GM12875 (cell line): ENCODE results near the gene FER.
"Not testable (repeated sequence)": the region's sequence is repeated elsewhere in the genome, so short reads cannot be mapped to it uniquely, and the experiment has no call there.

Source experiments
- H3K4me3 ChIP-seq: one replicate; pipeline ENCODE4 v1.5.1; 2011; ENCODE audit warnings: low read depth, low read length, control low read depth
- TF ChIP-seq, protein P1 (sequence below): IDR thresholded peaks from 2 replicates; pipeline ENCODE4 v1.5.1; 2011; ENCODE audit warnings: low read depth, mild to moderate bottlenecking, control low read depth, inconsistent platforms, low read length, moderate library complexity, borderline replicate concordance; ENCODE audit not compliant: insufficient read depth

The FER gene

DNA sequence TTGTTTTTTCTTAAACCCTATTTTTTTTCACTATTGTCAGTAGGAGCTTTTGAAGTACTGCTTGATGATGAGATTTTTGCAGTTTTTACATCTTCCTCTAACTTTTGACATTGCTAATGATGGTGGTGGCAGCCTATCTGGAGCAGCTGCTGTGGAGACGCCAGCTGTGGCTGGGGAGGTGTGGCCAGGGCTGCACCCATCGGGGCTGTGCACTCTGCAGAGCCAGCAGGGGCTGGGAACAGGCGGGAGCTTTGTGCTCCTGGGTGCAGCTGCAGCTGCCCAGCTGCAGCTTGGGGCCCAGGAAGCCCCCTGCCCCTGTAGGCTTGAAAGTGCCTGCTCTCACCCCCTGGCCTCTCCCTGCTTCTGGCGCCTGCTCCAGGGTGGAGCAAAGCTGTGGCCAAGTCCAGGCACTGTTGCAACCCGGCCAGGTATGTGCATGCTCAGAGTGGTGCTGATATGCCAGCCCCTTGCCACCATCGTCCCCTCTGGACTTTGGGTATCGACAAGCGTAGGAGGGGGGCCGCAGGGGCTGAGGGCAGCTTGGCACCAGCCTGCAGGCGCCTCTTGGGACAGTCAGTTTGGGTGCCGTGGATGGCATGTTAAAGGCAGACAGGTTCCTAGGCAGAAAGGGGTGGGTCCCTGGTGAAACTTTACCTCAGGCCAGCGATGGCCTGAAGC lies 39.2 kb downstream of the FER start:
- TF ChIP-seq, protein P1, sequence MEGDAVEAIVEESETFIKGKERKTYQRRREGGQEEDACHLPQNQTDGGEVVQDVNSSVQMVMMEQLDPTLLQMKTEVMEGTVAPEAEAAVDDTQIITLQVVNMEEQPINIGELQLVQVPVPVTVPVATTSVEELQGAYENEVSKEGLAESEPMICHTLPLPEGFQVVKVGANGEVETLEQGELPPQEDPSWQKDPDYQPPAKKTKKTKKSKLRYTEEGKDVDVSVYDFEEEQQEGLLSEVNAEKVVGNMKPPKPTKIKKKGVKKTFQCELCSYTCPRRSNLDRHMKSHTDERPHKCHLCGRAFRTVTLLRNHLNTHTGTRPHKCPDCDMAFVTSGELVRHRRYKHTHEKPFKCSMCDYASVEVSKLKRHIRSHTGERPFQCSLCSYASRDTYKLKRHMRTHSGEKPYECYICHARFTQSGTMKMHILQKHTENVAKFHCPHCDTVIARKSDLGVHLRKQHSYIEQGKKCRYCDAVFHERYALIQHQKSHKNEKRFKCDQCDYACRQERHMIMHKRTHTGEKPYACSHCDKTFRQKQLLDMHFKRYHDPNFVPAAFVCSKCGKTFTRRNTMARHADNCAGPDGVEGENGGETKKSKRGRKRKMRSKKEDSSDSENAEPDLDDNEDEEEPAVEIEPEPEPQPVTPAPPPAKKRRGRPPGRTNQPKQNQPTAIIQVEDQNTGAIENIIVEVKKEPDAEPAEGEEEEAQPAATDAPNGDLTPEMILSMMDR: no peak

DNA sequence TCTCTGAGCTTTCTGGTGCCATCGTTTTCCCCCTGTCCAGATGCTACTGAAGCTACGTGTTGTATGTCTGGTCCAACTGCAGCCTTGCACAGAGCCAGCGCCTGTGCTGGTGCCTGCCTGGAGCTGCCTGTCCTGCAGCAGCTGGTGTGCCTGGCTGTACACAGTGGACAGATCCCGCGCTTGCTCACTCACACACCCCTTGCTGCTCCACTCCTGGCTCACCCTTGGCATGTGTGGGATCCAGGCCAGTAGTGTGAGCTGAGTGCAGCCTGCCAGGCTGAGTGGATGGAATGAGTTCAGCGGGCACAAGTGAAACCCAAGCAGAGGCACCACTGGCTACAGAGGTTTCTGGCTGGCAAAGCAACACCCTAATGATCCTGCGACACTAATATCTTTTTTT lies 40.4 kb downstream of the FER start:
- TF ChIP-seq, protein P1: no peak
- H3K4me3 ChIP-seq: no peak overlapping the region

More for the DNA sequence above, 39.2 kb downstream of the FER start:
- H3K4me3 ChIP-seq: no peak overlapping the region

DNA sequence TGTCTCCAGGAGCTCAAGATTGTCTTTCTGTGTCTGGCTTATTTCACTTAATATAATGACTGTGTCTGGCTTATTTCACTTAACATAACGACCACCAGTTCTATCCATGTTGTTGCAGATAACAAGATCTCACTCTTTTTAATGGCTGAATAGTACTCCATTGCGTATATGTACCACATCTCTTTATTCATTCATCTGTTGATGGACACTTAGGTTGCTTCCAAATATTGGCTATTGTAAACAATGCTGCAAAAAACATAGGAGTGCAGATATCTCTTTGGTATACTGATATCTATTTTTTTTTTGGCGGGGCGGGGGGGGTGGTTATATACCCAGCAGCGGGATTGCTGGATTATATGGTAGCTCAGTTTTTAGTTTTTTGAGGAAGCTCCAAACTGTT lies 45.5 kb downstream of the FER start:
- TF ChIP-seq, protein P1: no peak
- H3K4me3 ChIP-seq: no peak overlapping the region

DNA sequence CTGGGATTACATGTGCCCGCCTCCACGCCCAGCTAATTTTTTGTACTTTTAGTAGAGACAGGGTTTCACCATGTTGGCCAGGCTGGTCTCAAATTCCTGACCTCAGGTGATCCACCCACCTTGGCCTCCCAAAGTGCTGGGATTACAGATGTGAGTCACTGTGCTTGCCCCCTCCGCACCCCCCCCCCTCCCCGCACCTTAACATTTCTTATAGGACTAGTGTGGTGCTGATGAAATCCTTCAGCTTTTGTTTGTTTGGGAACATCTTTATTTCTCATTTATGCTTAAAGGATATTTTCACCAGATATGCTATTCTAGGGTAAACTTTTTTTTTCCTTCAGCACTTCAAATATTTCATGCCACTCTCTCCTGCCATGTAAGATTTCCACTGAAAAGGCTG lies 46.7 kb downstream of the FER start:
- H3K4me3 ChIP-seq: not testable (repeated sequence)

DNA sequence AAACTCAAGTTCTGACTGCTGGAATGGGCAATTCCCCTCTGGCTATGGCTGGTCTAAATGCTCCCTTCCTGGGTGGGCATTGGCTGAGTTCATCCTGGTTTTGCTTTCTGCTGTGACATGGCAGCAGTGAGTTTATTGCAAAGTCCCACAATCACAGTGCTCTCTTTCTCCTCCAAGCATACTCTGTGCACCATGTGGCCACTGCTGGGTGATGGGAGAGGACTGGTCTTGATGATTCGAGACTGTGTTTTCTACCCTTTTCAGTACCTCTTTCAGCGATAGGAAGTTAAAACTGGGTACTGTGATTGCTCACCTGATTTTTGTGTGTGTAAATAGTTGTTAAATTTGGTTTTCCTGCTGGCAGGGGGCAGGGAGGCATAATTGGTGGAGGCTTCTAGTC lies 49.7 kb downstream of the FER start:
- H3K4me3 ChIP-seq: no peak overlapping the region
- TF ChIP-seq, protein P1: no peak

DNA sequence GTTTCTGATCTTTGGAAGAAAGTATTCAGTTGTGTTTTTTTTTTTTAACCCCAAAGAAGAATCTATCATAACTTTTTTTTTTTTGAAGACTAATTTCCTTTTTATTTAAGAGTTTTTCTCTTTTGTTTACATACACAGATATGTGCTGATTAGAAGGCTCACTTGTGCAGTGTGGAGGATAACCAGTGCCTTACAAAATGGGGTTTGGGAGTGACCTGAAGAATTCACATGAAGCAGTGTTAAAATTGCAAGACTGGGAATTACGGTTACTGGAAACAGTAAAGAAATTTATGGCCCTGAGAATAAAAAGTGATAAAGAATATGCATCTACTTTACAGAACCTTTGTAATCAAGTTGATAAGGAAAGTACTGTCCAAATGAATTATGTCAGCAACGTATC lies 50.3 kb downstream of the FER start:
- H3K4me3 ChIP-seq: no peak overlapping the region
- TF ChIP-seq, protein P1: no peak

DNA sequence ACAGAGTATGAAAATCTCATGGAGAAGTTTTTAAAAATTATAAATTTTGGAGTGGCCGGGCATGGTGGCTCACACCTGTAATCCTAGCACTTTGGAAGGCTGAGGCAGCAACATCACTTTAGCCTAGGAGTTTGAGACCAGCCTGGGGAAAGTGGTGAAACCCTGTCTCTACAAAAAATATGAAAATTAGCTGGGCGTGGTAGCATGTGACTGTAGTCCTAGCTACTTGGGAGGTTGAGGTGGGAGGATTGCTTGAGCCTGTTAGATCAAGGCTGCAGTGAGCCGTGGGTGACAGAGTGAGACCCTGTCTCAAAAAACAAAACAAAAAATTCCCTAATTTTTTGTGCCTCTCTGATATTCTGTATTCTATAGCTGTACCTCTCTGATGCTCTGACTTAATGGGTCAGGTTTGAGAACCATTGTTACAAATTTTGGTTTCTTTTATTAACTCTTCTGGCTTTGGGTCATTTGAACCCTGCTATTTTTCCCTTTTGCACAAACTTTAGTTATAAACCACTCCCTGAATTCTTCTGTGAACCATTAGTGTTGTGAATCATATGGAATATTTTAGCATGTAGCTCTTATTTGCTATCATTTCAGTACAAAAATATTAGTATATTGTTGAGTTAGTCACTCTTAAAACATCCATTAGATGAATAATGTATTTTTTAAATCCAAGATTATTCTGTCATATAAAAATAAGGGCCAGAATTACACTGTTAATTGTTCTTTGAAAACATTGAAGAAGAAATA lies 51.0 kb downstream of the FER start:
- no peak overlapping the region for H3K4me3 ChIP-seq
- TF ChIP-seq, protein P1: no peak
